Breast epithelium (tissue), 3 donors: Measurements from ENCODE around the gene EFNB2.

Source experiments
- CTCF ChIP-seq, 3 donors: fragments of 450-650 bp; IDR thresholded peaks; one replicate each; pipeline ENCODE4 v1.5.1; 2016 to 2017; ENCODE audit warnings: antibody characterized with exemption in 3 of 3, mild to moderate bottlenecking in 3 of 3, moderate library complexity in 3 of 3
- POLR2A ChIP-seq: fragments of 450-650 bp; IDR thresholded peaks from one replicate; pipeline ENCODE4 v1.6.1; 2016; ENCODE audit warnings: antibody characterized with exemption, mild to moderate bottlenecking, moderate library complexity
- POLR2AphosphoS5 ChIP-seq, 3 donors: sonication (generic); formaldehyde crosslinking; IDR thresholded peaks; one replicate each; pipeline ENCODE4 v1.6.1; 2017; ENCODE audit warnings: antibody characterized with exemption in 3 of 3

GRCh38 chr13:106513025-106513983 is 22.2 kb downstream of the EFNB2 start:
- no peak for TF ChIP-seq CTCF (IDR thresholded peaks at IDR 0.05)
- no peak for TF ChIP-seq POLR2A
- TF ChIP-seq POLR2AphosphoS5 (IDR thresholded peaks at IDR 0.05): no peak
